Activated naive CD4-positive, alpha-beta T cell treated with anti-CD3 and anti-CD28 coated beads, Interleukin-2, amount 10 ng/mL, durations not matched to agents 7 days and 5 days (primary cell): ENCODE results near the gene SUPT20H.
"Not testable (repeated sequence)": the region's sequence is repeated elsewhere in the genome, so short reads cannot be mapped to it uniquely, and the experiment has no call there.

Experiments used
- CTCF ChIA-PET: fragments of 350-600 bp; sonication (Branson Sonifier 250); formaldehyde crosslinking; loops from one replicate; lab custom pipeline; 2021; ENCODE audit warnings: antibody characterized with exemption; lab: Charles Lee
- DNase-seq: peaks from one replicate; pipeline ENCODE4 v3.0.0-alpha.2; 2020
- H3K27ac Mint-ChIP-seq: one replicate; pipeline ENCODE4 v1.8.0; 2021; ENCODE audit warnings: mild to moderate bottlenecking, moderate library complexity, mixed read lengths
- H3K27me3 Mint-ChIP-seq: one replicate; pipeline ENCODE4 v1.8.0; 2021; ENCODE audit warnings: mild to moderate bottlenecking, mixed read lengths
- H3K36me3 Mint-ChIP-seq: one replicate; pipeline ENCODE4 v1.8.0; 2021; ENCODE audit warnings: mixed read lengths
- H3K4me1 Mint-ChIP-seq: one replicate; pipeline ENCODE4 v1.8.0; 2021; ENCODE audit warnings: mixed read lengths
- H3K4me3 Mint-ChIP-seq: one replicate; pipeline ENCODE4 v1.8.0; 2021; ENCODE audit warnings: mild to moderate bottlenecking, moderate library complexity, mixed read lengths
- H3K9me3 Mint-ChIP-seq: one replicate; pipeline ENCODE4 v1.8.0; 2021; ENCODE audit warnings: mixed read lengths

Gene SUPT20H

GRCh38 chr13:37053111-37053510 lies 6.4 kb downstream of the SUPT20H start:
- CTCF ChIA-PET, H3K4me3 Mint-ChIP-seq, H3K9me3 Mint-ChIP-seq, DNase-seq, H3K27ac Mint-ChIP-seq, H3K27me3 Mint-ChIP-seq: not testable (repeated sequence)
- H3K36me3 Mint-ChIP-seq = peaks cover 45% of the 10 kb centered on the region
- peaks cover 35% of the 10 kb centered on the region for H3K4me1 Mint-ChIP-seq

- Mint-ChIP-seq H3K9me3 (peaks cover 4% of the 10 kb centered on the region), H3K27ac (no peak overlapping the region), H3K4me1 (peaks cover 17% of the 10 kb centered on the region), H3K36me3 (peaks cover 37% of the 10 kb centered on the region), H3K27me3 (no peaks in the 10 kb centered on the region), H3K4me3 (no peak overlapping the region)
- CTCF ChIA-PET = no interaction called here
- DNase-seq = no peak
Observed at GRCh38 chr13:37049810-37050209, 9.7 kb downstream of the SUPT20H start.

- no peaks in the 10 kb centered on the region for H3K27me3 Mint-ChIP-seq
- H3K36me3 Mint-ChIP-seq = peaks cover 28% of the 10 kb centered on the region
- no peaks in the 10 kb centered on the region for H3K9me3 Mint-ChIP-seq
- CTCF ChIA-PET = no interaction called here
- H3K4me3 Mint-ChIP-seq = no peak overlapping the region
- no peak for DNase-seq
- H3K27ac Mint-ChIP-seq = no peak overlapping the region
- peaks cover 9% of the 10 kb centered on the region for H3K4me1 Mint-ChIP-seq
Observed at GRCh38 chr13:37047846-37048245, 11.6 kb downstream of the SUPT20H start.

DNA sequence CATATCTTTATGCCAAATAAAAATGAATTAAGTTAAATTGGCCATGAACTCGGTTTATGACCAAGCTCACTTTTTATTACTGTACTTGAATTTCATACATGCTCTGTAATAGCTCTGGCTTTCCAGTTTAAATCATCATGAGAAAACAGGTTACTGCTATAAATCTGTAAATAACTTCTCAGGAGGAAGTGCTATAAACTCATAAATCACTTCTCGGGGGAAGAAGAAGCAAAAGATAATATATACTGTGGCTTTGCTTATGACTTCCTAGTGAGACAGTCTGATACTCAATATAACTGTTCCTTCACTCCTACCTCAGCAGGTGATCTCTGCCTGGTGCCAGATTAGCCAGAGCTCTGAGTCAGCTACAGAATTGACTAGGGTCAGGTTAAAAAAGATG lies 12.5 kb downstream of the SUPT20H start:
- peaks cover 28% of the 10 kb centered on the region for H3K36me3 Mint-ChIP-seq
- H3K4me1 Mint-ChIP-seq = peaks cover 3% of the 10 kb centered on the region
- no peaks in the 10 kb centered on the region for H3K27me3 Mint-ChIP-seq
- CTCF ChIA-PET = no interaction called here
- no peak overlapping the region for H3K4me3 Mint-ChIP-seq
- no peak for DNase-seq
- no peaks in the 10 kb centered on the region for H3K9me3 Mint-ChIP-seq
- H3K27ac Mint-ChIP-seq = no peak overlapping the region

DNA sequence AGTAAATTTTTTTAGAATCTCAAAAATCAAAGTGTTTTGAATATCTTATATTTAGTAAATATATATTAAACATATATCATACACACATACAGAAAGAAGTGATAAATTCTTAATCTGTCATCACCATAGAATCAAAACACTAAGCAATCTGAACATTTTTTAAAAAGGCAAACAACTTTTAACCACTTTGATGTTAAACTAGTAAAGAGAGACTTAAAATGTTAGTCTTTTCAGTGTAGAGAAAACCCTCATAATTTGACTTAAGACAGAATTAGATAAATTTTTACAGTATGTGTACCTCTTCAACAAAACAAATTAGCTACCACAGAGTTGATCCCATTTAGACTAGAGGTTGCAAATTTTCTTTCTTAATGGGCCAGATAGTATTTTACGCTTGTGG lies 13.4 kb downstream of the SUPT20H start:
- H3K4me3 Mint-ChIP-seq = no peak overlapping the region
- CTCF ChIA-PET = no interaction called here

GRCh38 chr13:37040789-37041188 lies 18.7 kb downstream of the SUPT20H start:
- Mint-ChIP-seq H3K27me3 (no peaks in the 10 kb centered on the region), H3K36me3 (peaks cover 37% of the 10 kb centered on the region), H3K27ac (peak overlapping the region; percentile 33)

More for the DNA sequence above, 13.4 kb downstream of the SUPT20H start:
- no peak overlapping the region for H3K27ac Mint-ChIP-seq
- no peak for DNase-seq
- H3K9me3 Mint-ChIP-seq = no peaks in the 10 kb centered on the region
- H3K4me1 Mint-ChIP-seq = no peaks in the 10 kb centered on the region
- H3K27me3 Mint-ChIP-seq = no peaks in the 10 kb centered on the region
- H3K36me3 Mint-ChIP-seq = peaks cover 28% of the 10 kb centered on the region

GRCh38 chr13:37039896-37040295 lies 19.6 kb downstream of the SUPT20H start:
- H3K27me3 Mint-ChIP-seq = no peaks in the 10 kb centered on the region
- H3K36me3 Mint-ChIP-seq = peaks cover 42% of the 10 kb centered on the region
- no peak for DNase-seq
- no peaks in the 10 kb centered on the region for H3K4me1 Mint-ChIP-seq
- no peak overlapping the region for H3K27ac Mint-ChIP-seq
- H3K9me3 Mint-ChIP-seq = no peaks in the 10 kb centered on the region
- CTCF ChIA-PET = no interaction called here
- no peak overlapping the region for H3K4me3 Mint-ChIP-seq

More at GRCh38 chr13:37040789-37041188, 18.7 kb downstream of the SUPT20H start:
- CTCF ChIA-PET = no interaction called here
- no peak for DNase-seq
- no peaks in the 10 kb centered on the region for H3K9me3 Mint-ChIP-seq
- H3K4me1 Mint-ChIP-seq = no peaks in the 10 kb centered on the region
- no peak overlapping the region for H3K4me3 Mint-ChIP-seq

DNA sequence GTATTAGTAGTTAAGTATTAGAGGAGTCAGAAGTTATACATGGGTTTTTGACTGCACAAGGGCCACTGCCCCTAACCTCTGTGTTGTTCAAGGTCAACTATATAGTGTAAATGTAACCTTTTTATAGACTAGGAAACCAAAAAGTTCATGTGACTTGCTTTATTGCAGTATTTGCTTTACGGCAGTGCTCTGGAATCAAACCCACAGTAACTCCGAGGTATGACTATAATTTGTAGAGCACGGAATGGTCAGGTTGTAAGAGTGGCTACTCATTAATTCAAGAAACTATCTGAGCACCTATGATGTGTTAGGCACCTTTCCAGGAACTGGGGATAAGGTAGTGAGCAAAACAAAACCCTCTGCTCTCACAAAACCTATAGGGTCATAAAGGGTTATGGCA lies 22.2 kb downstream of the SUPT20H start:
- Mint-ChIP-seq H3K9me3 (no peaks in the 10 kb centered on the region), H3K36me3 (peaks cover 47% of the 10 kb centered on the region), H3K4me1 (no peaks in the 10 kb centered on the region), H3K27me3 (no peaks in the 10 kb centered on the region), H3K27ac (no peak overlapping the region), H3K4me3 (no peak overlapping the region)
- DNase-seq = no peak
- CTCF ChIA-PET = no interaction called here

DNA sequence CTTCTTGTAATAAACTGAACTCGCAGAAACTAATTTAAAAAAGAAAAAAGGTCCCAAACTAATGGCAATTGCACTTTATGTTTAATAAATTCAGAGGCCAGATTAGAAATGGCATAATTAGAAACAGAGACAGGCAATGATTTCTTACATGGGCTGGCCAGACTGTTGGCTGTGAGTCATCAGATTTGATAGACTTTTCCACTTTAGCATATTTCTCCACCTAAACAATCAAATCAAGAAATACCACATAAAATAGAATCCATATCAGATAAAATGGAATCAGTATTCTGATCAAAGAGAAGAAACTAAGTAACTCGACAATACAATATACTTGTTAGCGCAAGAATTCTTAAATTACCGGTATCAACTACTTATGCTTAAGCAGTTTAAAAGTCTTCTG lies 29.9 kb downstream of the SUPT20H start:
- Mint-ChIP-seq H3K4me3 (no peak overlapping the region), H3K27ac (no peak overlapping the region), H3K9me3 (no peaks in the 10 kb centered on the region), H3K4me1 (no peaks in the 10 kb centered on the region), H3K36me3 (peaks cover 35% of the 10 kb centered on the region), H3K27me3 (no peaks in the 10 kb centered on the region)
- CTCF ChIA-PET = no interaction called here
- DNase-seq = no peak

DNA sequence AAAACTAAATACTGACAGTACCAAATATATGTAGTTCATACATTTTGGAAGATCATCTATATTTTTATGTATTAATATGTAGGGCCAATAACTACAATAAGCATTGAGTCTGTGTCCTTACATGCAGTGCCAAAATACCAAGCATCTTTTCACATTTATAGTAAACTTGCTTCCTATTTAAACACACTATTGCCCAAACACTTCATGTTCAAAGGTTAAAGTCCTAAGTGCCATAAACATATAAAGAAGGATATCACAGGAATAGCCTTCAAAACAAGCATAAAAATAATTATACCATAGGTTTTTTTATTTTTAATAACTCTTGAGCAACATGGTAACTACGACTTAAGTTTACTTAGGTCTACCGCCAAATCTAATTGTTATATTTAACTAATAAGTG lies 31.8 kb downstream of the SUPT20H start:
- peaks cover 34% of the 10 kb centered on the region for H3K36me3 Mint-ChIP-seq
- no peaks in the 10 kb centered on the region for H3K27me3 Mint-ChIP-seq
- no peaks in the 10 kb centered on the region for H3K4me1 Mint-ChIP-seq
- H3K27ac Mint-ChIP-seq = no peak overlapping the region
- no peak overlapping the region for H3K4me3 Mint-ChIP-seq
- DNase-seq = no peak
- CTCF ChIA-PET = no interaction called here
- no peaks in the 10 kb centered on the region for H3K9me3 Mint-ChIP-seq

DNA sequence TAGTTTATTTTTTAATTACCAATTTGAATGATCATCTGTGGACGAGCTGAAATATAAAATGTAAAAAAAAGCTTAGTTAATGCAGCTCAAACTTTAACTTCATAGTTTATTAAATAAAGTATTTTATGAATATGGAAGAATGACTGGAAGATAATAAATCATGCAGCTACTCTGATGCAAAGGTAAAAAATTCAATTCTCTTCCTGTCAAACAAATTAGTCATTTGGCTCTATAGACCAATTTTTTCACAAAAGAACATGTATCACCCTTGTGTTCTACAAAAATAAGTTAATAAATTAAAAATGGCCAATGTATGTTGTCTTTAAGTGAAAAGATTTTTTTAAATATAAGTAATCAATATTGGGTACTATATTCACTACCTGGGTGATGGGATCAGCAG lies 32.7 kb downstream of the SUPT20H start:
- H3K4me3 Mint-ChIP-seq = no peak overlapping the region
- H3K9me3 Mint-ChIP-seq = no peaks in the 10 kb centered on the region
- no peaks in the 10 kb centered on the region for H3K4me1 Mint-ChIP-seq
- no peak overlapping the region for H3K27ac Mint-ChIP-seq
- CTCF ChIA-PET = no interaction called here
- DNase-seq = no peak
- H3K27me3 Mint-ChIP-seq = no peaks in the 10 kb centered on the region
- H3K36me3 Mint-ChIP-seq = peaks cover 30% of the 10 kb centered on the region

DNA sequence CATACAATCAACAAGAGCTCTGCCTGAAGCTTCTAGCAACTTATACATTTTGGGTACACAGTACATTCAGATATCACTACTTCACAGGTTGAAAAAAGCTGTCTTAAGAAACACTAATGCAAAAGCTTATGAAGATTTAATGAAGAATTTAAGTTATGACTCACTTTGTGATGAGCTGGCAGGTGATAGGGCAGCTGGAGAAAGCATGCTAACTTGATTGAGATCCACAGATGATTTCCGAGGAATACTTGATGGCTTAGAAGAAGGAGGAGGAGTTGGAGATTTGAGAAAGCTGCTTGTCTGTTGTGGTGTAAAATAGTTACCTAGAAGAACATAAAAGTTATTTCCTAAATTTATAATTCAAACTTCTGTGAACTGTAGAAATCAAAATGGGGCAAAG lies 35.6 kb downstream of the SUPT20H start:
- H3K36me3 Mint-ChIP-seq = peaks cover 30% of the 10 kb centered on the region
- no peaks in the 10 kb centered on the region for H3K4me1 Mint-ChIP-seq
- DNase-seq = no peak
- CTCF ChIA-PET = interaction anchor here (1.4 kb wide), 1 partner anchor 11 kb away, joined by 5 read pairs; no protein-coding TSS in a partner anchor
- no peak overlapping the region for H3K4me3 Mint-ChIP-seq
- no peaks in the 10 kb centered on the region for H3K9me3 Mint-ChIP-seq
- no peaks in the 10 kb centered on the region for H3K27me3 Mint-ChIP-seq
- no peak overlapping the region for H3K27ac Mint-ChIP-seq

DNA sequence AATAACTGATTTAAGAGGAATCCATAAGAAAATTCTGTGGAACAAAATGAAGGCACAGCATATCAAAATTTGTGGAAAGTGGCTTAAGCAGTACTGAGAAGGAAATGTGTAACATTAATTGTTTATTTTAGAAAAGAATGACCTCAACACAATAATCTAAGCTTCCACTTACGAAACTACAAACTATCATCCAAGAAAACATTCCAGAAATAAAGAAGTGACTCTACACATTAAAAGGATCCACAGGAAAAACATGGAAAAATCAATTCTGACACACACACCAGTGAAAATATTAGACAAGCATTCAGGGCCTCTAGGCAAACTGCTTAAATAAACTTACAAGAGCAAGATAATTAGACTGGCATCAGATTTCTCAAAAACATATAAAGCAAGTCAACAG lies 44.9 kb downstream of the SUPT20H start:
- Mint-ChIP-seq H3K27ac (peak overlapping the region; percentile 37), H3K36me3 (peaks cover 65% of the 10 kb centered on the region), H3K4me1 (no peaks in the 10 kb centered on the region), H3K27me3 (no peaks in the 10 kb centered on the region), H3K4me3 (no peak overlapping the region), H3K9me3 (no peaks in the 10 kb centered on the region)
- DNase-seq = no peak
- CTCF ChIA-PET = no interaction called here

GRCh38 chr13:37011788-37012187 lies 47.7 kb downstream of the SUPT20H start:
- Mint-ChIP-seq H3K27me3 (no peaks in the 10 kb centered on the region), H3K36me3 (peaks cover 69% of the 10 kb centered on the region), H3K27ac (no peak overlapping the region), H3K9me3 (no peaks in the 10 kb centered on the region), H3K4me3 (no peak overlapping the region), H3K4me1 (peaks cover 6% of the 10 kb centered on the region)
- CTCF ChIA-PET = interaction anchor here (0.7 kb wide), 1 partner anchor 40 kb away, joined by 3 read pairs; no protein-coding TSS in a partner anchor
- DNase-seq = no peak

DNA sequence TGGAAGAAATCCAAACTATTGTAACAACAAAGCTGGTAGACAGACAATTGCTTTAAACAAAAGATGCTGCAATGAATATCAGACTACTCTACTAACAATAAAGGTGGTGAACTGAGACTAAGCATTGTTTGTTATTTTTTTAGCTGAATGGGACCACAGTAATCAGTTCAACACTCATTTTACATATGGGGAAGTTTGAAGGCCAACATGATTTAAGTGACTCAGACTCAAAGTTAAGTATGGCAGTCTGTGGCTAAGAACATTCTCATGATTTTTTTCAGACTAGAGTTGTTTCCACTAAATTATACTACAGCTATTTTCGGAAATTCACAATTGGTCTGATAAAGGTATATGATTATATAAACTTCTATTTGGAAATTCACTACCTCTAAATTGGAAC lies 48.5 kb downstream of the SUPT20H start:
- H3K9me3 Mint-ChIP-seq = no peaks in the 10 kb centered on the region
- DNase-seq = no peak
- H3K4me3 Mint-ChIP-seq = no peak overlapping the region
- H3K27me3 Mint-ChIP-seq = no peaks in the 10 kb centered on the region
- CTCF ChIA-PET = interaction anchor here (0.7 kb wide), 1 partner anchor 40 kb away, joined by 3 read pairs; no protein-coding TSS in a partner anchor
- peaks cover 66% of the 10 kb centered on the region for H3K36me3 Mint-ChIP-seq
- H3K4me1 Mint-ChIP-seq = peaks cover 9% of the 10 kb centered on the region
- H3K27ac Mint-ChIP-seq = no peak overlapping the region

- no peak overlapping the region for H3K27ac Mint-ChIP-seq
- H3K36me3 Mint-ChIP-seq = peaks cover 64% of the 10 kb centered on the region
- CTCF ChIA-PET = no interaction called here
- H3K27me3 Mint-ChIP-seq = no peaks in the 10 kb centered on the region
- H3K4me3 Mint-ChIP-seq = no peak overlapping the region
- H3K4me1 Mint-ChIP-seq = peaks cover 13% of the 10 kb centered on the region
- DNase-seq = no peak
- H3K9me3 Mint-ChIP-seq = no peaks in the 10 kb centered on the region
Observed at GRCh38 chr13:37010424-37010823, 49.1 kb downstream of the SUPT20H start.
